ENCODE data around the gene TP63.
"Not testable (repeated sequence)": the region's sequence is repeated elsewhere in the genome, so short reads cannot be mapped to it uniquely, and the experiment has no call there.

The TP63 gene

GRCh38 chr3:189636048-189636447 lies 4.9 kb downstream of the TP63 start:
- no peak for TF ChIP-seq ZNF274 (IDR thresholded peaks at IDR 0.05; ENCODE audit: low read depth, low read length)
- no peak overlapping the region for H3K4me3 ChIP-seq (ENCODE audit: low read length)

GRCh38 chr3:189637750-189638149 lies 6.6 kb downstream of the TP63 start:
- TF ChIP-seq ZNF274 (IDR thresholded peaks at IDR 0.05; ENCODE audit: low read depth, low read length): no peak
- H3K4me3 ChIP-seq (ENCODE audit: low read length): no peak overlapping the region

- H3K4me3 ChIP-seq (ENCODE audit: low read length): no peak overlapping the region
- TF ChIP-seq ZNF274 (IDR thresholded peaks at IDR 0.05; ENCODE audit: low read depth, low read length): no peak
Measured at GRCh38 chr3:189638276-189639031, 7.3 kb downstream of the TP63 start.

- H3K4me3 ChIP-seq (ENCODE audit: low read length): no peak overlapping the region
- no peak for TF ChIP-seq ZNF274 (IDR thresholded peaks at IDR 0.05; ENCODE audit: low read depth, low read length)
Measured at GRCh38 chr3:189641776-189642175, 10.6 kb downstream of the TP63 start.

GRCh38 chr3:189646853-189647542 lies 15.8 kb downstream of the TP63 start:
- TF ChIP-seq ZNF274 (IDR thresholded peaks at IDR 0.05; ENCODE audit: low read depth, low read length): no peak
- H3K4me3 ChIP-seq (ENCODE audit: low read length): no peak overlapping the region

- TF ChIP-seq ZNF274 (IDR thresholded peaks at IDR 0.05; ENCODE audit: low read depth, low read length): no peak
- no peak overlapping the region for H3K4me3 ChIP-seq (ENCODE audit: low read length)
Measured at GRCh38 chr3:189652042-189652441, 20.9 kb downstream of the TP63 start.

GRCh38 chr3:189655617-189656016 lies 24.4 kb downstream of the TP63 start:
- no peak overlapping the region for H3K4me3 ChIP-seq (ENCODE audit: low read length)
- TF ChIP-seq ZNF274 (IDR thresholded peaks at IDR 0.05; ENCODE audit: low read depth, low read length): no peak

GRCh38 chr3:189659571-189659970 lies 28.4 kb downstream of the TP63 start:
- TF ChIP-seq ZNF274 (IDR thresholded peaks at IDR 0.05; ENCODE audit: low read depth, low read length): no peak
- no peak overlapping the region for H3K4me3 ChIP-seq (ENCODE audit: low read length)

- H3K4me3 ChIP-seq (ENCODE audit: low read length): no peak overlapping the region
- no peak for TF ChIP-seq ZNF274 (IDR thresholded peaks at IDR 0.05; ENCODE audit: low read depth, low read length)
Measured at GRCh38 chr3:189664311-189664710, 33.1 kb downstream of the TP63 start.

GRCh38 chr3:189672346-189672745 lies 41.2 kb downstream of the TP63 start:
- not testable (repeated sequence) for H3K4me3 ChIP-seq (ENCODE audit: low read length)

GRCh38 chr3:189673535-189673934 lies 42.3 kb downstream of the TP63 start:
- TF ChIP-seq ZNF274 (IDR thresholded peaks at IDR 0.05; ENCODE audit: low read depth, low read length): no peak
- no peak overlapping the region for H3K4me3 ChIP-seq (ENCODE audit: low read length)

GRCh38 chr3:189674249-189674913 lies 43.2 kb downstream of the TP63 start:
- no peak overlapping the region for H3K4me3 ChIP-seq (ENCODE audit: low read length)
- TF ChIP-seq ZNF274 (IDR thresholded peaks at IDR 0.05; ENCODE audit: low read depth, low read length): no peak

- TF ChIP-seq ZNF274 (IDR thresholded peaks at IDR 0.05; ENCODE audit: low read depth, low read length): no peak
- H3K4me3 ChIP-seq (ENCODE audit: low read length): no peak overlapping the region
Measured at GRCh38 chr3:189677667-189678066, 46.5 kb downstream of the TP63 start.

GRCh38 chr3:189680723-189681122 lies 49.5 kb downstream of the TP63 start:
- H3K4me3 ChIP-seq (ENCODE audit: low read length): no peak overlapping the region
- TF ChIP-seq ZNF274 (IDR thresholded peaks at IDR 0.05; ENCODE audit: low read depth, low read length): no peak

Measured in GM08714 (cell line).